Measurements from ENCODE around the gene ATAD1. TPM values are rescaled to one million over a fixed set of nuclear protein-coding genes. Genes with fewer than 3 reads are reported as not detected.

Gene ATAD1
- total and polyA plus RNA-seq, 4 donors, result 11.6 to 50.2 (median 28.7) TPM

GRCh38 chr10:87721781-87722180 is 96.2 kb downstream of the ATAD1 start:
- Histone ChIP-seq H3K4me1 (ENCODE audit: control insufficient read depth in 5 of 5, insufficient read depth in 5 of 5, low read length in 5 of 5) (peaks cover 0 to 21% (median 0%) of the 10 kb centered on the region in 5 donors), H3K4me3 (no peak overlapping the region), H3K27me3 (ENCODE audit: control insufficient read depth in 3 of 3, insufficient read depth in 3 of 3, low read length in 2 of 3) (no peaks in the 10 kb centered on the region), H3K9ac (ENCODE audit: insufficient read depth in 1 of 2, low read length in 2 of 2) (no peak overlapping the region), H3K9me3 (ENCODE audit: control insufficient read depth in 4 of 4, insufficient read depth in 3 of 4, low read length in 3 of 4) (no peaks in the 10 kb centered on the region), H3K27ac (ENCODE audit: low read depth in 1 of 2, low read length in 1 of 2) (no peak overlapping the region), H3K36me3 (ENCODE audit: control insufficient read depth in 4 of 4, insufficient read depth in 4 of 4, low read length in 4 of 4) (peaks cover 0 to 14% (median 7%) of the 10 kb centered on the region in 4 donors)
- WGBS, 2 donors, result 71 to 82% methylated on average over 2 of the region's 2 CpGs
- no peak for TF ChIP-seq CTCF (IDR thresholded peaks at IDR 0.05; ENCODE audit: control extremely low read depth, extremely low read depth)
- ATAC-seq (ENCODE audit: insufficient read depth, low FRiP score), result no peak
- peak in 2 of 3 donors; percentile 31 to 66 for DNase-seq

GRCh38 chr10:87720665-87721064 is 97.4 kb downstream of the ATAD1 start:
- WGBS, 2 donors, result 98 to 100% methylated on average over 1 of the region's 1 CpG
- H3K9ac ChIP-seq (ENCODE audit: insufficient read depth in 1 of 2, low read length in 2 of 2), result no peak overlapping the region
- no peak overlapping the region for H3K4me3 ChIP-seq
- H3K4me1 ChIP-seq (ENCODE audit: control insufficient read depth in 5 of 5, insufficient read depth in 5 of 5, low read length in 5 of 5), result peaks cover 0 to 21% (median 0%) of the 10 kb centered on the region in 5 donors
- H3K36me3 ChIP-seq (ENCODE audit: control insufficient read depth in 4 of 4, insufficient read depth in 4 of 4, low read length in 4 of 4), result peaks cover 0 to 16% (median 9%) of the 10 kb centered on the region in 4 donors
- H3K27me3 ChIP-seq (ENCODE audit: control insufficient read depth in 3 of 3, insufficient read depth in 3 of 3, low read length in 2 of 3), result no peaks in the 10 kb centered on the region
- ATAC-seq (ENCODE audit: insufficient read depth, low FRiP score) (no peak), DNase-seq (no peak)
- no peak for TF ChIP-seq CTCF (IDR thresholded peaks at IDR 0.05; ENCODE audit: control extremely low read depth, extremely low read depth)
- H3K27ac ChIP-seq (ENCODE audit: low read depth in 1 of 2, low read length in 1 of 2), result no peak overlapping the region
- no peaks in the 10 kb centered on the region for H3K9me3 ChIP-seq (ENCODE audit: control insufficient read depth in 4 of 4, insufficient read depth in 3 of 4, low read length in 3 of 4)

GRCh38 chr10:87716348-87716670 is 101.7 kb downstream of the ATAD1 start:
- DNase-seq (no peak), ATAC-seq (ENCODE audit: insufficient read depth, low FRiP score) (no peak)
- Histone ChIP-seq H3K27me3 (ENCODE audit: control insufficient read depth in 3 of 3, insufficient read depth in 3 of 3, low read length in 2 of 3) (no peaks in the 10 kb centered on the region), H3K36me3 (ENCODE audit: control insufficient read depth in 4 of 4, insufficient read depth in 4 of 4, low read length in 4 of 4) (peaks cover 0 to 20% (median 12%) of the 10 kb centered on the region in 4 donors), H3K9ac (ENCODE audit: insufficient read depth in 1 of 2, low read length in 2 of 2) (no peak overlapping the region), H3K9me3 (ENCODE audit: control insufficient read depth in 4 of 4, insufficient read depth in 3 of 4, low read length in 3 of 4) (no peaks in the 10 kb centered on the region), H3K27ac (ENCODE audit: low read depth in 1 of 2, low read length in 1 of 2) (peak overlapping the region in 1 of 2 donors; percentile 63), H3K4me3 (no peak overlapping the region), H3K4me1 (ENCODE audit: control insufficient read depth in 5 of 5, insufficient read depth in 5 of 5, low read length in 5 of 5) (peaks cover 0 to 7% (median 2%) of the 10 kb centered on the region in 5 donors)
- TF ChIP-seq CTCF (IDR thresholded peaks at IDR 0.05; ENCODE audit: control extremely low read depth, extremely low read depth), result no peak
- 42 to 53% methylated on average over 4 of the region's 4 CpGs for WGBS, 2 donors
